T47D (cell line): ENCODE results near the gene KAZN.
"Not testable (repeated sequence)": the region's sequence is repeated elsewhere in the genome, so short reads cannot be mapped to it uniquely, and the experiment has no call there.

Source experiments
- DNase-seq, 2 experiments: peaks; one replicate each; pipeline versions ENCODE4 v3.0.0 to v3.0.0-alpha.2; 2011 to 2012; ENCODE audit warnings: low read depth in 1 of 2, low spot score in 1 of 2
- JUND ChIP-seq: IDR thresholded peaks from 2 replicates; pipeline ENCODE4 v1.6.1; 2012; ENCODE audit warnings: low read depth
- in situ Hi-C: cut with HindIII; loops from 2 replicates; pipeline ENCODE4 v1.10.0; 2016; ENCODE audit warnings: low sequenced_read_pairs, low pct_unique_long_range_greater_than_20kb

The KAZN gene

DNA sequence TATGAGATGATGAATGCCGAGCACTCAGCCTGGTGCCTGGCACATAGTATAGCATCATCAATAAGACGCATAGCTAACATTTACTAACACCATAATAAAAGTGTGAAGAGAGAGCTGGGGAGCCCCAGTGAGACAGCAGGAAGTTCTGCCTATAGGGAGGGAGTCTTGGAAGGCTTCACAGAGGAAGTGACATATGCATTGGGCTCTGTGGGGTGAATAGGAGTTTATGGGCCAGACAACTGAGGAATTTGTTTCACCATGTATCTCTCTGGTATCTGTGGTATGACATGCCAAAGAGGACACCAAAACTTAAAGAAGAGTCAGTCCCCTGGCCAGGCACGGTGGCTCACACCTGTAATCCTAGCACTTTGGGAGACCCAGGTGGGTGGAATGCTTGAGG is 436.8 kb downstream of the KAZN start:
- in situ Hi-C loops: no loop called here
- DNase-seq: no peak
- no peak for TF ChIP-seq JUND

DNA sequence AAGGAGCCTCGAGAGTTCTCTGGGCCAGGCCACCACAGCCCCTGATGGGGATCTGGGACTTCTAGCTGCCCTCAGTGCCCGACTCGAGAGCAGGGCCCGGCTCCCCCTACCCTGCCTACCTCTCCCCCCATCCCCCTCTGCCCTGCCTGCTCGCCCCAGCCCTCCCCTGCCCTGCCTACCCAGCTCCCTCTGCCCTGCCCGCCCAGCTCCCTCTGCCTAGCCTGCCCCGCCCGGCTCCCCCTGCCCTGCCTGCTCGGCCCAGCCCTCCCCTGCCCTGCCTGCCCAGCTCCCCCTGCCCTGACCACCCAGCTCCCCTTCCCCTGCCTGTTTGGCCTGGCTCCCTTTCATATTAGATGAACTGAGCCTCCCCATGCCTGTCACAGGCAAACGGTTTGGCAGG is 437.6 kb downstream of the KAZN start:
- DNase-seq: no peak
- in situ Hi-C loops: no loop called here

DNA sequence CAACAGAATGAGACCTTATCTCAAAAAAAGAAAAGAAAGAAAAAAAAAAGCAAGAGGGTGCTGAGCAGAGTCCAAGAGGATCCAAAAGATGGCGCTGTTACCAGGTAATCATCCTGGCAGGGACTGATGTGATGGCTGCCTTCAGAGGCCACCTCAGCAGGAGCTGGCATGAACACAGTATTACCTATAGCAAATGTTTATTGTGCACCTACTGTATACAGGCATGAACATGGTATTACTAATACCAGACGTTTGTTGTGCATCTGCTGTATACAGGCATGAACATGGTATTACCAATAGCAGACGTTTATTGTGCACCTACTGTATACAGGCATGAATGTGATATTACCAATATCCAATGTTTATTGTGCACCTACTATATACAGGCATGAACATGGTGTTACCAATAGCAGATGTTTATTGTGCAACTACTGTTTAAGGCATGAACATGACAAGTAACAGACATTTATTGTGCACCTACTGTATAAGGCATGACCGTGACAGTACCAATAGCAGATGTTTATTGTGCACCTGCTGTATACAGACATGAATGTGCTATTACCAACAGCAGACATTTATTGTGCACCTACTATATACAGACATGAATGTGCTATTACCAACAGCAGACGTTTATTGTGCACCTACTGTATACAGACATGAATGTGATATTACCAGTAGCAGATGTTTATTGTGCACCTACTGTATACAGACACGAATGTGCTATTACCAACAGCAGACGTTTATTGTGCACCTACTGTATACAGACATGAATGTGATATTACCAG is 439.9 kb downstream of the KAZN start:
- peak in 1 of 2 experiments; percentile 60 for DNase-seq
- TF ChIP-seq JUND: no peak
- in situ Hi-C loops: no loop called here

More for the DNA sequence above, 437.6 kb downstream of the KAZN start:
- TF ChIP-seq JUND: no peak

DNA sequence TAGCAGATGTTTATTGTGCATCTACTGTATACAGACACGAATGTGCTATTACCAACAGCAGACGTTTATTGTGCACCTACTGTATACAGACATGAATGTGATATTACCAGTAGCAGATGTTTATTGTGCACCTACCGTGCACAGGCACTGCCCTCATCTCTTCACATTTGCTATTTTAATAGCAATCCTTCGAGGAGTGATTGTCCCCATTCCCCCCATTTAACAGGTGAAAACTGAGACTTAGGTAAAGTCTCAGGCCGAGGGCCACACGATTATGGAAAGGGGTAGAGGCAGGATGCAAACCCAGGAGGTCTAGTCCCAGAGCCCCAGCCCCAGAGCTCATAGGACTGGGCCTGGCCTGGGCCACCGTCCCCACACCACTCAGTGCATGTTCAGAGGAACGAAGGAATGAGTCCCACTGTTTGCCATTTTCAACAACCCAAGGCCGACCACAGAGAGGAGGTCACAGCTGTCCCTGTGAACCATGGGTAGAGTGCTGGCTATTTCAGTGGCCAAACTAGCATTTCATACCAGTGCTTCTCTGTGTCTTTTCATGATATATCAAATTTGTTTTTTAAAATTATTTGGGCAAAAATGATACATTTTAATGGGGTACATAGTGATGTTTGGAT is 440.6 kb downstream of the KAZN start:
- in situ Hi-C loops: no loop called here
- no peak for TF ChIP-seq JUND
- no peak for DNase-seq

DNA sequence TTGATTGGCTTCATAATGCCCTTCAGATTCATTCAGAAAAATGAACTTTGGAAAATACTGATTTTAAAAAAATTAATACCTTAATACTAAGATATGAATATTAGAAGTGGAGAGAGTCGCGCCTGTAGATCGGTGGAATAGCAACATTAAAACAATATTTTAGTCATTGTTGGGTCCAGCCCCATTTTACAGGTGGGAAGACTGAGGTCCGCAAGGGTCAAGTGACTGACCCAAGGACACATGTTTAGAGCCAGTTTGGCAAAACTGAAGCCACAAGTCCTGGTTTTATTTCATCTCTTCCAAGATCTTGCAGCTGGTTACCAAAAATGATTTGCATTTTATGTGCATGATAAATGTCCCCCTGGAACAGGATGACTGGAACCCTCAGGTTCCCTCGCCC is 441.4 kb downstream of the KAZN start:
- in situ Hi-C loops: no loop called here
- DNase-seq: no peak
- no peak for TF ChIP-seq JUND

DNA sequence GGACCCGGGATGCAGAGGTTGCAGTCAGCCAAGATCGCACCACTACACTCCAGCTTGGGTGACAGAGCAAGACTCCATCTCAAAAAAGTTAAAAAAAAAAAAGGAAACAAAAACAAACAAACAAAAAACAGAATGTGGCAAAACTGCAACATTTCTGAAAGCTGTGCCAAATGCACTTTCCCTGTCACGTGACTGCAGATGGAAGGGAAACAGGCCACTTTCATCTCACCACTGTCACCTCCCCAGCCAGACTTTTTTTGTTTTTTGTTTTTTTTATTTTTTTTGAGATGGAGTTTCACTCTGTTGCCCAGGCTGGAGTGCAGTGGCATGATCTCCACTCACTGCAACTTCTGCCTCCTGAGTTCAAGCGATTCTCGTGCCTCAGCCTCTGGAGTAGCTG is 442.2 kb downstream of the KAZN start:
- in situ Hi-C loops, DNase-seq: not testable (repeated sequence)

DNA sequence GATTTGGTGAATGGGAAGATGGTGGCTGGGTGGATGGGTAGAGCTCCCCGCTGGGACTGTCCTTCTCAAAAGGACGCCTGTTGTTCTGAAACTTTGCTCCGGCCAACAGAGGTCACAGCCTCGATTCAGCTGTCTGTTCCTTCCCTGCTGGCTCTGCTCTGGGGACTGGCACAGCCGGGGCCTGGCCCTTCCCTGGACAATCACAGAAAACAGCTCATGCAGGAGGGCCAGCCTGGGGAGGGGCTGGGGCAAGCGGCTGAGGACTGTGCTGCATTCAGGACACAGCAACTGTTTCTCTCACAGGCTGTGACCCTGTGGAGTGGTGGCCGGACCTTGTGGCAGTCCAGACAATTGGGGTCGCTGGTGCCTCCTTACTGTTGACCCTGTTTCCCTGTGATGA is 444.4 kb downstream of the KAZN start:
- no peak for DNase-seq
- in situ Hi-C loops: no loop called here
- no peak for TF ChIP-seq JUND

DNA sequence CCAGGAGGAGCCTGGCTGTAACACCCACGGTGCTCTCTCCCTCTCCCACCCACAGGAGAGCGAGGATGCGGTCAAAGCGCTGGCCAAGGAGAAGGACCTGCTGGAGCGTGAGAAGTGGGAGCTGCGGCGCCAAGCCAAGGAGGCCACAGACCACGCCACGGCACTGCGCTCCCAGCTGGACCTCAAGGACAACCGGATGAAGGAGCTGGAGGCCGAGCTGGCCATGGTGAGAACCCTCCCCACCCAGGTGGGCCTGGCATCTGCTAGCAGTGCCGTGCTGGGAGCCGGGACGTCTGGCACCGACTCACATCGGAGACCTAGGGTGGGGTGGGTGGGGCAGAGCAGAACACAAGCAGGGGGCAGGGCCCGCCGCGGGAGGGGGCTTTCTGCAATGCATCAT is 445.4 kb downstream of the KAZN start:
- in situ Hi-C loops: no loop called here
- no peak for TF ChIP-seq JUND
- no peak for DNase-seq

DNA sequence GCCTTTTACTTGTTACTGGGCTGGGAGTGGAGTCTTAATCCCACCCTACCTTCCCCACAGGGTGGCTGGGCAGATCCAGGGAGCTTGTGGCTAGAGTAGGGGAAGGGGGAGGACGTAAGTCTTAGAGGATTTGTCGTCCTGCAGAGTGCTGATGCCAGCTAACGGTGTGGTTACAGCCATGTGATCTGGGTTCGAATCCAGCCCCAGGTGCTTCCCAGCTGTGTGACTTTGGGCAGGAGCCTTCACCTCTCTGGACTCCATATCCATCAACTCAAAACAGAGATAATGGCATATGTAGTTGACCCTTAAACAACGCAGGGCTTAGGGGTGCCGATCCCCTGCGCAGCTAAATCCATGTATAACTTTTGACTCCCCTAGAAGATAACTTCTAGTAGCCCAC is 446.6 kb downstream of the KAZN start:
- no peak for DNase-seq
- in situ Hi-C loops: no loop called here
- TF ChIP-seq JUND: no peak

DNA sequence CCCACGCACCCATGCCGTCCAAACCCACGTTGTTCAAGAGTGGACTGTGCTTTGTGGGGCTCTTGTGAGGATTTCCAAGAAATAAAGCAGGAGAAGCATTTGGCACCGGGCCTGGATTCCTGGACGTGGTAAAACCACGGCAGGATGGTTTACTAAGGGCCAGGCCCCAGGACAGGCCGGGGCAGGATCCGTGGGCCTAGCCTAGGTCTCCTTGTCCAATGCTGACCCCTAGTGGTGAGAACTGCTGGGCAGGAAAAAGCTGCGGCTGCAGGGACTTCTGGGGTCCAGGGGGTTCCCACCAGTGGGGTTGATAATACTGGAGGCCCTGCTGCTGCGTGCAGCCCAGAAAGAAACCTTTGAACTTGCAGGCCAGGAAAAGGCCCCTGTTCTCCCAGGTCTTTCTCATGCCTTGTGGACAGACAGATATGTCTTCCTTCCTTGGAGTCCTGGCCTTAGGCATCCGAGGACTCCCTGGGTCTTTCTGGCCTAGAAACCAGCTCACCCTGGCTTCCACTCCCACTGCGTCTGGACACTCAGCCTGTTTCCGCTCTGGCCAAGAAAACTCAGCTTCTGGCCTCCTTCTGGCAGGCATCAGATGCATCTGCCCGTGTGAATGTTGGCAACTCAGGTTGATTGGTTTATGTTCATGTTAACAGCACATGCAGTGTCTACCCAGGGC is 448.1 kb downstream of the KAZN start:
- no peak for TF ChIP-seq JUND
- in situ Hi-C loops: no loop called here
- peak; percentile 69 for DNase-seq

DNA sequence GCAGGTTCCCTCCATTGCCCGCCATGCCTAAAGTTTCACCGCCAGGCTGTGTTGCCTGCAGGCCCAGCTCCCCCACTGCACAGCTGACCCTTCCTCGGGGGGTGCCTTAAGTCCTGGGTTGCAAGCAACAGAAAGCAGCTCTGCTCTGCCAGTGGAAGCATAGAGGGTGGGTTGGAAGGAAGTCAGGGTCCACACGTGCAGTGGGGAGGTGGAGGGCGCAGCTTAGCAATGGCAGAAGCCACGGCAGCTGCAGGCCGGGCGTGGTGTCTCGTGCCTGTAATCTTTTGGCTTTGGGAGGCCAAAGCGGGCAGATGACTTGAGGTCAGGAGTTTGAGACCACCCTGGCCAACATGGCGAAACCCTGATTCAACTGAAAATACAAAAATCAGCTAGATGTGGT is 448.8 kb downstream of the KAZN start:
- DNase-seq: no peak
- in situ Hi-C loops: no loop called here
- TF ChIP-seq JUND: no peak

DNA sequence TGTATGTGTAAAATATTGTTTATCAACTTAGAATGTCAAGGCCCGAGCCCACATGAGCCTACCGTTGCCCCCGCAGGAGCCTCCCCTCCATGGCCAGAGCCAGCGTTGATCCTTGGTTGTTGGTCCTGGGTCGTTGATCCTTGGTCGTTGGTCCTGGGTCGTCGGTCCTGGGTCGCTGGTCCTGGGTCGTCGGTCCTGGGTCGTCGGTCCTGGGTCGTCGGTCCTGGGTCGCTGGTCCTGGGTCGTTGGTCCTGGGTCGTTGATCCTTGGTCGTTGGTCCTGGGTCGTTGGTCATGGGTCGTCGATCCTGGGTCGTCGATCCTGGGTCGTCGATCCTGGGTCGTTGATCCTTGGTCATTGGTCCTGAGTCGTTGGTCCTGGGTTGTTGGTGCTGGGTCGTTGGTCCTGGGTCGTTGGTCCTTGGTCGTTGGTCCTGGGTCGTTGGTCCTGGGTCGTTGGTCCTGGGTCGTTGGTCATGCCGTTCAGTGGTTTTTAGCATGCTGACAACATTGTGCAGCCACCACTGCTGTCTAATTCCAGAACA is 450.0 kb downstream of the KAZN start:
- no peak for TF ChIP-seq JUND
- no peak for DNase-seq
- in situ Hi-C loops: no loop called here

DNA sequence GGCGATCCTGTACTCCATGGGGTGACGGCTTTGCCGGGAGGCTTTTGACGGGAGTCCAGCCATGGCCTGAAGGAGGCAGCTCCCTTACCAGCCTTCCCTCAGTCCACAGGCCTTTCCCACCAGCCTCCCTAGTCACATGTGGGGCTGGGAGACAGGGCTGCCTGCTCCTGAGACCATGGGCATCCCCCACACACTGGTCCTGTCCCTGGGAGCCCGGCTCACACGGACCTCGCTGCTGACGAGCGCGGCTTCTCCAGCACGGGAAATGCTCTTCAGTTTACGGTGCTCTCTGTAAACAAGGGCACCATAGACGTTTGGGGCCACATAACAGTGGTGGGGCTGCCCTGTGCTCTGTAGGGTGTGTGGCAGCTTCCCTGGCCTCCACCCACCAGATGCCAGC is 450.6 kb downstream of the KAZN start:
- DNase-seq: no peak
- in situ Hi-C loops: no loop called here
- TF ChIP-seq JUND: no peak
